HG03064 (cell line): Measurements from ENCODE around the gene RPL32.

Experiments
- ATAC-seq: cut with Tn5 transposase; IDR thresholded peaks from one replicate; pipeline ENCODE4 v1.9.1; 2021; ENCODE audit warnings: low read depth; ENCODE audit not compliant: unreplicated experiment

Gene RPL32

DNA sequence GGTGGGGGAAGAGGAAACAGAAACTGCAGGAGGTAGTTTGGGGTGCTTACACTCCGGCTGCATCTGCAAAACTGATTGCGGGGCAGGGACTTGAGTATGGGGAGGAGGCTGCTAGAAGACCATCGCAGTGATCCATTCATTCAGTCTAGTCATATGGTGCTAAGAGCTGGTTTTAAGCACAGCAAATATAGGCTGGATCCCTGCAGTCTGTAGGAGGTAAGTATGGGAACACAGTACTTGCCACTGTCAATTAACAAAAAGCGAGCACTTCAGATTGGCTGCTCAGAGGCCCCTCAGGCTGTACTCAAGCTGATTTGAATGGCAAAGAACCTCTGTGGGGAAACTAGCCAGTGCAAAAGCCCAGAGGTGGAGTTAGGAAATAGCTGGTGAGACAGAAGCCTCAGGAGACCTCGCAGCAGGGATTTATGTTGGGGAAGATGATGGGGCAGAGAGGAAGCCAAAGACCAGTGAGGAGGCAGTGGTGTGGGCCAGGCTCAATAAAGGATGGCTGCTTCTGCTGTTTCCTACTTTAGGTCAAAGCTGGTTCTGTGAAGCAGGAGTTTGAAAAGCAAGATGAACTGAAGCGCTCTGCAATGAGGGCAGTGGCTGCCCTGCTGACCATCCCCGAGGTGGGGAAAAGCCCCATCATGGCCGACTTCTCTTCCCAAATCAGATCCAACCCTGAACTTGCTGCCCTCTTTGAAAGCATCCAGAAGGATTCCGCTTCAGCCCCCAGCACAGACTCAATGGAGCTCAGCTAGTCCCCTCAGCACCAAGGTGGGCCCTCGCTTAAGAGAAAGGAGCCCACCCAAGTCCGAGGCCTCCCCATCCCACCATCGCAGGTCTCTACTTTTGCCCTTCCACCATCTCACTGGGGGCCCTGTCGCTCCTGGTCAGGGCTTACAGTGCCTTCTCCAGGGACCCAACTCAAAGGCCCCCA is 7.9 kb downstream of the RPL32 start:
- no peak for ATAC-seq

DNA sequence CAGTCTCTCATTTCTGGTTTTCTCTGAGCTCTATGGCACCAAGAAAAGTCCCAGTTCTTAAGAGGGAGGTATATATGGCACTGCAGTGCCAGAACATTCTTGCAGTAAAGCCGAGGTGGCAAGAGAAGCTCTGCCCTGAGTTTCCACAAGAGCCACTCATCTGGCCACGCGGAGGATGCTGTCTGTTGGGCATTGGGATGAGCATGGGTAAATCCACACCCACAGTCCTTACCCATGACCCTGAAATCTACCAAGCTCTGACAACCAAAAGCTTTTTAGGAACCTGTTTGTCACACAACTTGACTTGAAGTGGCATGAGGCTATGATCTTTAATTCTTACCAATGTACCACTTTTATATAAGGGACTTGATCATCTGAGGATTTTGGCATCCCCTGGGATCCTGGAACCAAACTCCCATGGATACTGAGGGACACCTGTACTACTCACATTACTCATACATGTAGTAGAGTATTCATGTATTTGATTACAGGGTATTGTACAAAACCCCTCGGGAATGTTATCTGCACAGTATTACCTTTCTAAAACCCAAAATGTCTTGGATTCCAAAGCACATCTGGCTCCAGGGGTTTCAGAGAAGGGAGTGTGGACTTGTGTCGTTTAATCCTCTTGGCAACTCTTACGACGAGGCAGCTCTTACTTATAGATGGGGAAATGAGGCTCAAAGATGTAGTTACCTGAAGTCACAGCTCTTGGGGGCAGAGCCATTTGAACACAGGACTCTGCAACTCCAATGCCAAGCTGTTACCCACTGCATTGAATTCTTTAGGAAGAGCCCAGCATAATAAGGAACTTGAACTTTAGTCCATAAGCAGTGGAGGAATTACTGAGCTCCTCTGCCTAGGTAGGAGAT is 8.8 kb downstream of the RPL32 start:
- ATAC-seq, result no peak

DNA sequence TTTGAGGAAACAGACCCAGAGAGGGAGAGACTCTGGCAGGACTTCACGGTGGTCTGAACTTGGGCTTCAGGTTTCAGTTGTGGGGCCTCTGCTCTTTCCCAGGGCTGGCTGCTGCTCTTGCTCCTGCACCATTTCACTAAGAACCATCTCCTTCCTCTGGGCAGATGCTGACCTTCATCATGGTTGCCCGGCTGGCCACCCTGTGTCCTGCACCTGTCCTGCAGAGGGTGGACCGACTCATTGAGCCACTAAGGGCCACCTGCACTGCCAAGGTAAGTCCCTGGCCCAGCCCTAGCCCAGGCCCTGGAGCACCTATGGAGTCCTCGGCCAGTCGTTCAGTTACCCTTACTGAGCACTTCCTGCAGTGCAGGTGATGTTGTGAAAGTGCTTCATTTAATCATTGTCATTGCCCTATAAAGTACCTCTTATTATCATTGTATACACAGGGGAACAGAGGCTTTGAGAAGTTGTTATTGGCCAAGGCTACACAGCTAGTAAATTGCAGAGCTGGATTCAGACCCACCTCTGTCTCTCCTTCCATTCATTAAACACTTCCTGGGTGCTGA is 10.0 kb downstream of the RPL32 start:
- ATAC-seq, result no peak

DNA sequence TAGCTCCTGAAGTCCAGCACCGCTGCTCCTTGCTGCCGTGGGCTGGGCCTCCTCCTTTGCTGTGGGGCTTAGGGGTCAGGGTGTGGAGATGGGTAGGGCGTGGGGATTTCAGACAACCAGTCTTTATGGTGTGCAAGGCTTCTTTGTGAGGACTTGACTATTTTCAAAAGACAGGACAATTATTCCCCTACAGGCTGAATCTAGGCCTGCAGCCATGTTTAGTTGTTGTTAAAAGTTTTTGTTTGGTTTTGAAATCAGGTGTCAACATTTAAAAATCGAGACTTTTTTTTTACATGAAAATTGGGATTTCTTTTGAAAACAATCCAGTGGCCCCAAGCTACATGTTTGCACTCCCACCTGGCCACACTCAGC is 10.6 kb downstream of the RPL32 start:
- ATAC-seq, result no peak

DNA sequence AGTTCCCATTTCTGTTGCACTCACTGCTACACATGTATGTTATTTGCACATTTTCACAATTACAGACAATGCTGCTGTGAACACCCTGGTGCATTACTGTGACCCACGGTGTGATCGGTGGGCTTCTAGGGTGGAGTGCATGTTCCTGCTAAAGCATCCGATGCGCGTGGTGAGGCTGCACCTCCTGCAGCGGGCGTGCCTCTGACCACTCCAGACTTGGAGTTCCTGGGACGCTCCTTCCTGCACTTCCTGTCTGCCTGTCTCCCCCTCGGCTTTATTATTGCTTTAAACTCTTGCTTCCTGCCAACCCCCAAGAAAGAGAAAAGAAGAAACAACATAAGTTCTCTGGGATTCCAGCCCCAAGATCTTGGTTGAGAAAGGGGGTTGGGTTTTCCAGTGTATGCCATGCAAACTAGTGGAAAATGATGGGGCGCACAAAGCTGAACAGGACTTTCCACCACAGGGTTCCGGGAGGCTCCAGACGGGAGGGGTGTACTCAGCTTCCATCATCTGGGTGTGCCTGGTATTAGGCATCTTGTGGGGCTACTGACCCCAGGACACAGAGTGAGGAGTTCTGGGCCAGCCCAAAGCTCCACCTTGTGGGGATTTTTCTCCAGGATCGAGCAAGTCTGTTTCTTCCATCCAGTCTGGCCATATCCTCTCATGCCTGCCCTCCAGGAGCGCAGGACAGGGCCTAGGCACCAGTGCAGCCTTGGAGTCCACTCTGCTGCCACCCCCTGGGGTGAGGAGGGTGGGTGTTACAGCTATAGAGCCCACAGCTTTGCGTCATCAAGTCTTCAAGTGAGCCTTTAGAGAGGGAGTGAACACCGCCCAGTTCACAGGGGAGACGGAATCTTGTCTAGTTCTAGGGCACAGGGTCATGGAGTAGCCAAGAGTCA is 11.2 kb downstream of the RPL32 start:
- ATAC-seq, result no peak

DNA sequence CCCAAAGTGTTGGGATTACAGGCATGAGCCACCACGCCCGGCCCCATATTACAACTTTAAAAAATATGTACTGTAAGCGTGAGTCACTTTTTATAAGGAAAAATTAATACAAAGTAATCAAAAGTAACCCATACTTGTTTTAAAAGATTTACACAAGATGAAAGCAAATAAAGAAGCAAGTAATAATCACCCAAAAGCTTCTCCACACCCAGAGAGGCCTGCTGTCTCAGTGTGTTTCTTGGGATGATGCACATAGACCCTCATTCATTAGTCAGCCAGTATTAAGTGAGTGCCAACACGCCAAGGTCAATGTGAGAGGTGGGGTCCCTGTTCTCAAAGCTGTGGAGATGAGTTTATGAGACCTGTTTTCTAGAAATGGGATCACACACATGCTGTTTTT is 12.0 kb downstream of the RPL32 start:
- ATAC-seq, result no peak

DNA sequence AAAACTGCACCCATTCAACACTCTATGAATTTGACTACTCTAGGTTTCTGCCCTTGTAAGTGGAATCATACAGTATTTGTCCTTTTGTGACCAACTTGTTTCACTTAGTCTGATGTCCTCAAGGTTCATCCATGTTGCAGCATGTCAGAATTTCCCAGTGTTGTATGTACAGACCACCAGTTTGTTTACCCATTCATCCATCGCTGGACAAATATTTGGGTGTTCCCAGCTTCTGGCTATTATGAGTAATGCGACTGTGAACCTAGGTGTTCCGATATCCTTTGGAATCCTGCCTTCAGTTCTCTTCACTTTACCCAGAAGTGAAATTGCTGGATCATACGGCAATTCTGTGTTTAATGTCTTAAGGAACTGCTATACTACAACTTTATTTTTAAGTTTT is 12.6 kb downstream of the RPL32 start:
- no peak for ATAC-seq

DNA sequence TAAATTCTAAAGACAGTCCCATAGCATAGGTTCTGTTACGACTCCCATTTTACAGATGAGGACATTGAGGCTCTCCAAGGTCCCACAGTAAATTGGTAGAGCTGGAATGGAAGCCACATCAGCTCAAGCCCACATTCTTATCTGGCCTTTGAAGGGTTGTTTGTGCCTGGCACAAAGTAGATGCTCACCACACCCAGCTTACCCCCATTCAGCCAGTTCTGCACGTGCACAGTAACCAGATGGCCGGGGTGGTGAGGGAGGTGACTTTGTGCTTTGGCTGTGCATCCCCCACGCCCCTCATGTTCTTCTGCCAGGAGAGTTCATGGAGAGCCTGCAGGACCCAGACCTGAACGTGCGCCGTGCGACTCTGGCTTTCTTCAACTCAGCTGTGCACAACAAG is 16.2 kb downstream of the RPL32 start:
- no peak for ATAC-seq

DNA sequence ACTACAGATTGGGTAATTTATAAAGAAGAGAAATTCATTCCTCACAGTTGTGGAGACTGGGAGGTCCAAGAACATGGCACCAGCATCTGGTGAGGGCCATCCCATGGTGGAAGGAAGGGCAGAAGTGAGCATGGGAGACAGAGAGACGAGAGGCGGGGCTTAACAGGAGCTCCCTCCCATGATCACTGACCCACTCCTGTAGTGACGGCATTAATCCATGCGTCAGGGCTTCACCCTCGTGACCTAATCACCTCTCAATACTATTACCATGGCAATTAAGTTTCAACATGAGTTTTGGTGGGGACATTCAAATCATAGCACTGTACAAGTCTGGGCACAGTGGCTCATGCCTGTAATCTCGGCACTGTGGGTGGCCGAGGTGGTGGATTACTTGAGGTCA is 17.1 kb downstream of the RPL32 start:
- ATAC-seq, result no peak

DNA sequence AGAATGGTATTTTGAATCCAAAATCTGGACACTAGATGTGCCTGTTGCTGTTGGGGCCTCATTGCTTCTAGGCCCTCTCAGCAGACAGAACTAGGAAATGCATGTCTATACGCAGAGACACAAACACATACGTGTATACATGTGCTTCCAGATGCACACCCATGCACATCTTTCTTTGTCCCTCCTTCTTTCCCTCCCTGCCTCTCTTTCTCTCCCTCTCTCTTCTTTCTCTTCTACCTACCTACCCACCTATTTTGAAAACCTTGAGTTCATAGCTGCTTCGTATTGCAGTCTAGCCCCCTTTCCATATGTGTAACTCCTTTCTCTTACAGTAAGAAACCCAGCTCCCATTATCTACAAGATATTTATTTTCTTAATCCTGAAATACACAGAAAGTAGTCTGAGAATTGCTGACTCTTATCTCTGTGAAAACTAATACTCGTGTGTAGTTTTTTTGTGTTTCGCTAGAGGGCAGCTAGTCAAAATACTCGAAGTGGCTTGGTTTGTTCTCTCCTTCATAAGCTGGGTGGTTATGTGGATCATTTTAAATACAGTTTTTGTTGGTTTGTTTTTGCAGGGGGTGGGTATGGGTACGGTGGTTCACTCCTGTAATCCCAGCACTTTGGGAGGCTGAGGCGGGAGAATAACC is 18.5 kb downstream of the RPL32 start:
- ATAC-seq, result no peak

DNA sequence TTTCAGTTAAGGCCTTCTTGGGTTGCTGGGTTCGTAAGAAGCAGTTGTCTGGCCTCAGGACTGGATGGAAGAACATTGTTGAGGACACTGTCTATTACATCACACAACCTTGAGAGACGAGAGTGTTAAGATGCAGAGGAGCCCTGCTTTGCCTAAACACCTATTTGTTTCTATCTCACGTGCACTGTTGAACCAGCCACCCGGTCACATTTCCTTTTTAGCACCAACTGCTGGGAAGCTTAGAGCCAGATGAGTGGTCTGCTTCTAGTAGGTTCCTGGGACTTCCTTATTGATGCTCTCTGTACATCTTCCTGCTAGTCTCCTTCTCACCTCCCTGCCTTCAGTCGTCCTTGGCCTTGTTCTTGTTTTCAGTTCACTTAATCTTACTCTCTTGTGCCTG is 22.6 kb downstream of the RPL32 start:
- no peak for ATAC-seq

DNA sequence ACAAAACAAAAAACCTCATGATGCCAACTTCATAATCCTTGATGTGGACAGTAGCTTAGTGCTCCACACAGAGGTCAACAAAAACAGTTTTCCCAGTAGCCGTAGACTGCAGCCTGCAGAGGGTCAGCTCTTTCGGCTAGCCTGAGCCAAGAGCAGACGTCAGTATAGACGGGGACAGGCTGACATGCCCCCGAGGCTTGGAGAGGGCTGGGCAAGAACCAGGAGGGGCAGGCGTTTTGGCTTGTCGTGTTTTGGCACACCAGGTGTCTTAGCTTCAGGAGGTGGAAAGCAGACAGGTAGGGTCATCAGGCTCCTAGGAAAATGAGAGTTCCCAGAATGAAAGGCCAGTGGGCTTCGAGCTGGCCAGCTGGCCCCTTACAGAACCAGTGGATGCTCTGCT is 23.1 kb downstream of the RPL32 start:
- no peak for ATAC-seq

DNA sequence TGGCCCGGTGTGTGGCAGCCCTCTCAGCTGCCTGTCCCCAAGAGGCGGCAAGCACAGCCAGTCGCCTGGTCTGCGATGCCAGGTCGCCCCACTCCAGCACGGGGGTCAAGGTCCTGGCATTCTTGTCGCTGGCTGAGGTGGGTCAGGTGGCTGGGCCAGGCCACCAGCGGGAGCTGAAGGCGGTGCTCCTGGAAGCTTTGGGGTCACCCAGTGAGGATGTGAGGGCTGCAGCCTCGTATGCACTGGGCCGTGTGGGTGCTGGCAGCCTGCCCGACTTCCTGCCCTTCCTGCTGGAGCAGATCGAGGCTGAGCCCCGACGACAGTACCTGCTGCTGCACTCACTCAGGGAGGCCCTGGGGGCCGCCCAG is 24.0 kb downstream of the RPL32 start:
- no peak for ATAC-seq

DNA sequence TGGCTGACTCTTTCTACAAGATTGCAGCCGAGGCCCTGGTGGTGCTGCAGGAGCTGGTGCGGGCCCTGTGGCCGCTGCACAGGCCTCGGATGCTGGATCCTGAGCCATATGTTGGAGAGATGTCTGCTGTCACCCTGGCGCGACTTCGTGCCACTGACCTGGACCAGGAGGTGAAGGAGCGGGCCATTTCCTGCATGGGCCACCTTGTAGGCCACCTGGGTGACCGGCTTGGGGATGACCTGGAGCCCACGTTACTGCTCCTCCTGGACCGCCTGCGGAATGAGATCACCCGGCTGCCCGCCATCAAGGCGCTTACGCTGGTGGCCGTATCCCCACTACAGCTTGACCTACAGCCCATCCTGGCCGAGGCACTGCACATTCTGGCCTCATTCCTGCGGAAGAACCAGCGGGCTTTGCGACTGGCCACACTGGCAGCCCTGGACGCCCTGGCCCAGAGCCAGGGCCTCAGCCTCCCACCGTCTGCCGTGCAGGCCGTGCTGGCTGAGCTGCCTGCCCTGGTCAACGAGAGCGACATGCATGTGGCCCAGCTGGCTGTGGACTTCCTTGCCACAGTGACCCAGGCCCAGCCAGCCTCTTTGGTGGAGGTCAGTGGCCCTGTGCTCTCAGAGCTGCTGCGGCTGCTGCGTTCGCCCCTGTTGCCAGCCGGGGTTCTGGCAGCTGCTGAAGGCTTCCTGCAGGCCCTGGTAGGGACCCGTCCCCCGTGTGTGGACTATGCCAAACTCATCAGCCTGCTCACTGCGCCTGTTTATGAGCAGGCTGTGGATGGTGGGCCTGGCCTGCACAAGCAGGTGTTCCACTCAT is 24.6 kb downstream of the RPL32 start:
- no peak for ATAC-seq

DNA sequence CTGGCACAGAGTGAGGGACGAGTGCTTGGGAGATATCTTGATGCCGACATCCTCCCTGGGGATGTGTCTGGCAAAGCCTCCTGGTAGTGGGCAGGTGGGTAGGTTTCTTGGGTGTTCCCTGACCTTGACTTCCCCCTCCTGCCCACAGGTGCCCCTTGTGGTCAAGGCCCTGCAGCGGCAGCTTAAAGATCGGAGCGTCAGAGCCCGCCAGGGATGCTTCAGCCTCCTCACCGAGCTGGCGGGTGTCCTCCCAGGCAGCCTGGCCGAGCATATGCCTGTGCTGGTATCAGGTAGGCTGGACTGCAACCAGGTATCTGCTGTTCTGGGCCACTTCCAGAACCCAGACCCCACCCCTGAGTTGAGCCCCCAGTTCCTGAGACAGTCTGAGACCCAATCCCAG is 25.6 kb downstream of the RPL32 start:
- no peak for ATAC-seq

DNA sequence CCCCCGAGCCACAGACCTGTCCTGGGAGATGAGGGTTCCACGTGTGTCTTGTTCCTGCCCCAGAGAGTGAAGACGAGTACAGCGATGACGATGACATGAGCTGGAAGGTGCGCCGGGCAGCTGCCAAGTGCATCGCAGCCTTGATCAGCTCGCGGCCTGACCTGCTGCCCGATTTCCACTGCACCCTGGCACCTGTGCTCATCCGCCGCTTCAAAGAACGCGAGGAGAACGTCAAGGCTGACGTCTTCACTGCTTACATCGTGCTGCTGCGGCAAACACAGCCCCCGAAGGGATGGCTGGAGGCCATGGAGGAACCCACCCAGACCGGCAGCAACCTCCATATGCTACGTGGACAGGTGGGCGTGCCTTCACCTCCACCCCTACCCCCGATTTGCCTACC is 26.3 kb downstream of the RPL32 start:
- no peak for ATAC-seq

DNA sequence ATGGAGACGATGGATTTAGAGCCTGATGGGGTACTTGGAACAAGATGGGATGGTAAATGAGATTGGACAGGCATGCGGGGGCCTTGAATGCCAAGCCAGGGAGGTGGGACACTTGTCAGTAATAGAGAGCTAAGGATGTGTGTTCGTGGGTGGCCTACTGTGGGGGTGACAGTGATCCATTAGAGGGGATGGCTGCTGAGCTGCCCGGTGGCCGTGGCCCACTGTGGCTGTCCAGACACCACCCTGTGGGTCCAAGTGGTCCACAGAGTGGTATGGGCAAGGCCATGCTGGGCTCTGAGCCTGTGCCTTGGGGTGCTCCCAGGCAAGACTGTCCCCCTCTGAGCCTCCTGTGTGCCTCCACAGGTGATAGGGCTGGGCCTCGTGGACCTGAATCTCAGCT is 27.4 kb downstream of the RPL32 start:
- ATAC-seq, result no peak

DNA sequence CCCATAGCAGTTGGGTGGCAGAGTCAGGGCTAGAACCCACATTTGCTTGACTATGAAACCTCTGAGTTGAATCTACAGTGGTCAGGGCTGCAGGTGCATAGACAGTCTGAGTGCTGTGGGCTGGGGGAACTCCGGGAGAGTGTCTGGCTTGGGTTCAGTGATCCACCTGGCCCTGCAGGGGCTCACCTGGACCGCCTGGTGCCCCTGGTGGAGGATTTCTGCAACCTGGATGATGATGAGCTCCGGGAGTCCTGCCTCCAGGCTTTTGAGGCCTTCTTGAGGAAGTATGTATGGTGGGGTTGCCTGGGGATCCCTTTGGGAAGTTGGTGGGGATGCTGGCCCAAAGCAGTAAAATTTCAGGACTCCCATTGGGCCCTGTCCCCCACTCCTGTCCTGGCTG is 28.6 kb downstream of the RPL32 start:
- ATAC-seq, result no peak

DNA sequence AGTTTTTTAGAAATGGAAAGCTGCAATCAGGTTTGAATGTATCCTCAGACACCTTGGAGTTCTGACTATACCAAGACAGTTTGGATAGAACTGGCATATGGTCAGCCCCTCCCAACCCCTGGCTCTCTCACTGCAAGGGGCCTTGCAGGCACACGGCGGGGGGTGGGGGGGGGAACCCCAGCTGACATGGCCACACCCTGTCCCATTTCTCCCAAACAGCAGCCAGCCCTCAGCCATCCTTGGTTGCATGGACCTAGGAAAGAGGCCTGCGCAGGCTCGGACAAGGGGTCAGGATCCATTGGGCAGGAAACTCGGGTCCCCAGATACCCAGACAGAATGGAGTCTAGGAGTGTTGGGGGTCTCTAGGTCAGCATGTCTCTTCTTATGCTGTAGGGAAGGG is 30.4 kb downstream of the RPL32 start:
- ATAC-seq, result no peak
